K562 (cell line): Measurements from ENCODE around the gene GHDC. TPM values are rescaled to one million over a fixed set of nuclear protein-coding genes. Genes with fewer than 3 reads are reported as not detected.
A peak's percentile ranks its signal among the peaks of the same experiment; 100 is the strongest.

Experiments used
- ATAC-seq: fragments of 200-7000 bp; cut with Tn5 transposase; 3 replicates; pipeline ENCODE4 v1.9.1; 2020; ENCODE audit warnings: moderate library complexity
- BruUV-seq: library from RNA; stranded (reverse); fragments of 400-500 nt; replicated peaks from 2 replicates; lab custom pipeline; 2021; lab: Mats Ljungman, UMichigan
- CTCF ChIA-PET: fragments of 300-600 bp; formaldehyde crosslinking; extraction: SDS; loops from one replicate; lab custom pipeline; 2021; ENCODE audit warnings: low intra/inter-chr PET ratio; lab: Yijun Ruan, JAX
- POLR2A ChIA-PET: fragments of 300-600, 350-650 bp; sonication (Branson Sonifier 250); formaldehyde crosslinking; extraction: SDS; loops from one replicate; lab custom pipeline; 2021; ENCODE audit warnings: antibody characterized with exemption, inconsistent platforms; lab: Yijun Ruan, JAX
- DNase-seq, 4 experiments: peaks; one replicate each; pipeline versions ENCODE4 v3.0.0 to v3.0.0-alpha.2; 2011 to 2018; ENCODE audit warnings: low spot score in 3 of 4, mixed read lengths in 3 of 4; ENCODE audit errors: extremely low read depth in 1 of 4
- FAIRE-seq: peaks from 2 replicates; lab custom pipeline; 2011; peaks lifted over from hg19 to GRCh38; lab: Jason Lieb, UNC
- H2AFZ ChIP-seq: 2 replicates; pipeline ENCODE4 v1.6.0; 2011; ENCODE audit warnings: low read depth, low read length, control low read depth, inconsistent platforms
- H3K27ac ChIP-seq: fragments of 200-600 bp; 3 replicates; pipeline ENCODE4 v1.8.0; 2011; ENCODE audit warnings: low read depth, mild to moderate bottlenecking, control low read depth, inconsistent platforms, low read length, moderate library complexity, mixed read lengths; ENCODE audit errors: extremely low read depth
- H3K27me3 ChIP-seq, 2 experiments: fragments of 300-600 bp in 1 of 2; 2 replicates in 1 of 2; 3 replicates in 1 of 2; pipeline versions ENCODE4 v1.6.0 to v1.8.0; 2011; ENCODE audit warnings: inconsistent platforms in 2 of 2, low read length in 2 of 2, mild to moderate bottlenecking in 1 of 2, mixed read lengths in 1 of 2, moderate library complexity in 1 of 2; ENCODE audit not compliant: control insufficient read depth in 2 of 2, insufficient read depth in 2 of 2
- H3K36me3 ChIP-seq: fragments of 300-600 bp; 3 replicates; pipeline ENCODE4 v1.8.0; 2011; ENCODE audit warnings: mild to moderate bottlenecking, low read length, inconsistent platforms; ENCODE audit not compliant: control insufficient read depth, insufficient read depth
- H3K4me1 ChIP-seq, 2 experiments: fragments of 200-600 bp in 1 of 2; replicated peaks in 1 of 2; 2 replicates in 1 of 2; 3 replicates in 1 of 2; pipeline versions ENCODE4 v1.5.1 to v1.8.0; 2011; ENCODE audit warnings: inconsistent platforms in 2 of 2, low read length in 2 of 2, mild to moderate bottlenecking in 1 of 2, mixed read lengths in 1 of 2, moderate library complexity in 1 of 2; ENCODE audit not compliant: control insufficient read depth in 2 of 2, insufficient read depth in 2 of 2
- H3K4me2 ChIP-seq: 2 replicates; pipeline ENCODE4 v1.6.1; 2011; ENCODE audit warnings: low read length, control low read depth, inconsistent platforms, mixed read lengths; ENCODE audit not compliant: insufficient read depth
- H3K4me3 ChIP-seq: fragments of 200-600 bp; sonication (generic), shearing (Covaris generic); 2 replicates; pipeline ENCODE4 v1.5.1; 2016; ENCODE audit warnings: control low read depth, inconsistent platforms
- H3K79me2 ChIP-seq: fragments of 200-600 bp; 3 replicates; pipeline ENCODE4 v1.8.0; 2011; ENCODE audit warnings: low read length, inconsistent platforms; ENCODE audit not compliant: control insufficient read depth, insufficient read depth
- H3K9ac ChIP-seq, 2 experiments: 2 replicates each; pipeline versions ENCODE4 v1.6.0 to v1.6.1; 2011; ENCODE audit warnings: low read depth in 2 of 2, low read length in 2 of 2, control low read depth in 1 of 2, inconsistent platforms in 1 of 2, mild to moderate bottlenecking in 1 of 2, mixed read lengths in 1 of 2; ENCODE audit not compliant: insufficient read depth in 1 of 2
- H3K9me1 ChIP-seq: one replicate; pipeline ENCODE4 v1.6.0; 2011; ENCODE audit warnings: inconsistent platforms, mild to moderate bottlenecking, low read length, moderate library complexity; ENCODE audit not compliant: control insufficient read depth, insufficient read depth
- H3K9me3 ChIP-seq: replicated peaks from 2 replicates; pipeline ENCODE4 v1.5.1; 2011; ENCODE audit warnings: low read depth, low read length, inconsistent platforms; ENCODE audit not compliant: control insufficient read depth, insufficient read depth
- H4K20me1 ChIP-seq: replicated peaks from 2 replicates; pipeline ENCODE4 v1.6.1; 2011; ENCODE audit warnings: low read length, inconsistent platforms, mixed read lengths; ENCODE audit not compliant: control insufficient read depth, insufficient read depth
- BCOR ChIP-seq: fragments of 450-650 bp; IDR thresholded peaks from 2 replicates; pipeline ENCODE4 v1.6.1; 2016
- CBX5 ChIP-seq: IDR thresholded peaks from 2 replicates; pipeline ENCODE4 v1.6.1; 2014; ENCODE audit warnings: low read depth, borderline replicate concordance
- CSDE1 ChIP-seq, 2 experiments: fragments of 450-650 bp; IDR thresholded peaks; 2 replicates each; pipeline ENCODE4 v1.6.1; 2016; ENCODE audit warnings: mild to moderate bottlenecking in 1 of 2
- FOXJ3 ChIP-seq: sonication (generic); formaldehyde crosslinking; IDR thresholded peaks from 2 replicates; pipeline ENCODE4 v1.4.0; 2020; ENCODE audit warnings: mild to moderate bottlenecking, missing genetic modification reagents
- KAT2B ChIP-seq: IDR thresholded peaks from one replicate; pipeline ENCODE4 v1.6.1; 2012; ENCODE audit warnings: low read depth, mild to moderate bottlenecking, control low read depth, inconsistent platforms, low read length, moderate library complexity
- POLR2G ChIP-seq: fragments of 200-400 bp; formaldehyde crosslinking; IDR thresholded peaks from 2 replicates; pipeline ENCODE4 v1.6.1; 2017; ENCODE audit warnings: low read depth, mild to moderate bottlenecking, antibody characterized with exemption, low read length, moderate library complexity
- PURB ChIP-seq: sonication (generic); formaldehyde crosslinking; IDR thresholded peaks from 2 replicates; pipeline ENCODE4 v1.9.0; 2021; ENCODE audit warnings: low read depth, mild to moderate bottlenecking, missing genetic modification reagents
- RBFOX2 ChIP-seq: fragments of 200-400 bp; formaldehyde crosslinking; IDR thresholded peaks from 2 replicates; pipeline ENCODE4 v1.6.1; 2017; ENCODE audit warnings: low read depth, mild to moderate bottlenecking, low read length, moderate library complexity
- RBM25 ChIP-seq: fragments of 200-400 bp; formaldehyde crosslinking; IDR thresholded peaks from 2 replicates; pipeline ENCODE4 v1.6.1; 2018; ENCODE audit warnings: low read length, low read depth, moderate library complexity; ENCODE audit not compliant: severe bottlenecking
- U2AF2 ChIP-seq: fragments of 200-400 bp; formaldehyde crosslinking; optimal IDR thresholded peaks from 2 replicates; pipeline ENCODE3; 2017; ENCODE audit warnings: low read depth, mild to moderate bottlenecking, low read length
- WGBS: fragments of 100-300 bp; shearing (Covaris generic); methylation state at CpG from one replicate; pipeline ENCODE4 v1.1.6; 2016; ENCODE audit warnings: low coverage, mixed read lengths; ENCODE audit not compliant: insufficient coverage; ENCODE audit errors: missing lambda C conversion rate; 5-methylcytosine and 5-hydroxymethylcytosine counted together
- in situ Hi-C: fragments of 300-500 bp; cut with MboI; formaldehyde crosslinking; loops from 4 replicates; pipeline ENCODE4 v1.15.0; 2018; ENCODE audit warnings: inconsistent platforms, mixed read lengths
- intact Hi-C: fragments of 100-400 bp; cut with micrococcal nuclease; formaldehyde crosslinking; loops from 2 replicates; pipeline ENCODE4 v1.14.2; 2022
- polyA plus RNA-seq, 8 experiments: library from polyadenylated mRNA; depleted of rRNA in 4 of 8; stranded (reverse) in 5 of 8; unstranded in 3 of 8; fragments of >200 nt; fragmentation: Nextera tagmentation in 2 of 8; fragmentation: Illumina TruSeq in 1 of 8; extraction: Ambion mirVana in 2 of 8; extraction: Trizol in 1 of 8; gene quantifications; 2 replicates each; pipeline versions ENCODE4 v1.2.1 to v1.2.3, GENCODE V29; 2011 to 2014; ENCODE audit warnings: inconsistent platforms in 1 of 8, missing spikeins in 1 of 8
- total RNA-seq, 7 experiments: library from RNA; depleted of rRNA in 6 of 7; stranded (reverse); fragments of >200 nt in 6 of 7; fragmentation: Illumina TruSeq in 2 of 7; extraction: Trizol in 2 of 7; gene quantifications; 2 replicates each; pipeline versions ENCODE4 v1.2.1 to v1.2.3, GENCODE V29; 2011 to 2021; ENCODE audit warnings: low replicate concordance in 1 of 7
- TF ChIP-seq, protein P1 (sequence below), 2 experiments: IDR thresholded peaks; 2 replicates each; pipeline ENCODE4 v1.6.1; 2011; ENCODE audit warnings: borderline replicate concordance in 1 of 2, control low read depth in 1 of 2, low read depth in 1 of 2, low read length in 1 of 2, mild to moderate bottlenecking in 1 of 2, mixed read lengths in 1 of 2, moderate library complexity in 1 of 2; ENCODE audit not compliant: insufficient read depth in 1 of 2, insufficient read length in 1 of 2, poor library complexity in 1 of 2, severe bottlenecking in 1 of 2; ENCODE audit errors: extremely low read depth in 1 of 2
- TF ChIP-seq, protein P2 (sequence below): IDR thresholded peaks from 2 replicates; pipeline ENCODE4 v1.6.1; 2014; ENCODE audit warnings: antibody characterized with exemption

GHDC gene
- total and polyA plus RNA-seq, 9 of the 15 experiments (the other 6 are each of a cell fraction or from before 2014, with no cell fraction given), result 0.65 to 23.2 (median 11.2) TPM

DNA sequence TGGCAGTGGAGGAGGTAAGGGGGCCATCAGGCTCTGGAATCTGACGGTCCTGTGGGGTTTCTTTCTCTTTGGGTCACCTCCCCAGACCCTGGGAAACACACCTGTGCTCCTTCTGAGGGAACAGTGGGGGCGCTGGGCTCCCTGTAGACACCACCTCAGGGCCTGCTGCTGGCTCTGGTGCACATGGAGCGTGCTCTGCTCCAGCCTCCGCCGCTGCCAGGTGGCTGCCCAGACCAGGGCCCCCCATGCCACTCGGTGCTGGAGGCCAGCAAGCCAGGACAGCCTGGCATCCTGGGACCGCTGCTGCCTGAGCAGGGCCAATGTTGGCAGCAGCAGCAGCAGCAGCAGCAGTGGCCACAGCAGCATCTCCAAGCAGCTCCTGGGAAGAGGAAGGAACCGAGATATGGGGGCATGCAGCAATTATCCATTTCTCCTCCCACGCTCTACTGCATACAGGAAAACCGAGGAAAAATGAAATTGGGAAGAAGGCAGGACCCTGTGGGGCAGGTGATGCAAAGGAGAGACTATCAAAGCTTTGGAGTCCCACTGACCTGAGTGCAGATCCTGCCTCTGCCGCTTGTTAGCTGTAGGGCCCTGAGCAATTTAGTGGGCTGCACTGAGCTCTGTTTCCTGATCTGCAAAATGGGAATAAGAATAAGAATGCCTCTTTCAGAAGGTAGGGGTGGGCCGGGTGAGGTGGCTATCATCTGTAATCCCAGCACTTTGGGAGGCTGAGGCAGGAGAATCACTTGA lies 902 bp downstream of the GHDC start:
- H3K27ac ChIP-seq, result peak overlapping the region; percentile 87; the same call in 2 of the 3 replicates
- H2AFZ ChIP-seq, result peak overlapping the region; percentile 100
- H3K27me3 ChIP-seq, result no peaks in the 10 kb centered on the region
- H3K4me3 ChIP-seq, result peak overlapping the region; percentile 70
- ChIA-PET CTCF (no interaction called here), POLR2A (interaction anchor here (0.6 to 1.5 kb wide), 6 partner anchors 10 to 371 kb away, joined by 3 to 7 read pairs (median 4); no protein-coding TSS in a partner anchor)
- intact Hi-C loops, result no loop called here
- BruUV-seq, result no TSS peak
- H3K36me3 ChIP-seq, result peaks cover 5% of the 10 kb centered on the region; the same call in 1 of the 3 replicates
- DNase-seq (no peak), ATAC-seq (peak; percentile 23), FAIRE-seq (no peak)
- WGBS, result 48% methylated on average over 10 of the region's 12 CpGs
- peaks cover 6 to 29% of the 10 kb centered on the region in 2 experiments; a peak in 3 of 5 replicates for H3K4me1 ChIP-seq
- no peaks in the 10 kb centered on the region for H4K20me1 ChIP-seq
- no peaks in the 10 kb centered on the region for H3K9me1 ChIP-seq
- peaks cover 11% of the 10 kb centered on the region; the same call in 2 of the 3 replicates for H3K79me2 ChIP-seq
- H3K9ac ChIP-seq, result peak overlapping the region; percentile 95 to 96
- no peaks in the 10 kb centered on the region for H3K9me3 ChIP-seq
- in situ Hi-C loops, result no loop called here
- TF ChIP-seq RBM25, result peak; percentile 62
- peak; percentile 53 for TF ChIP-seq BCOR
- TF ChIP-seq PURB (CRISPR knock-in tag), result no peak
- peak; percentile 21; the same call in 1 of the 2 replicates for TF ChIP-seq RBFOX2
- TF ChIP-seq FOXJ3 (CRISPR knock-in tag), result no peak
- TF ChIP-seq, protein P1, sequence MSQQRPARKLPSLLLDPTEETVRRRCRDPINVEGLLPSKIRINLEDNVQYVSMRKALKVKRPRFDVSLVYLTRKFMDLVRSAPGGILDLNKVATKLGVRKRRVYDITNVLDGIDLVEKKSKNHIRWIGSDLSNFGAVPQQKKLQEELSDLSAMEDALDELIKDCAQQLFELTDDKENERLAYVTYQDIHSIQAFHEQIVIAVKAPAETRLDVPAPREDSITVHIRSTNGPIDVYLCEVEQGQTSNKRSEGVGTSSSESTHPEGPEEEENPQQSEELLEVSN (IDR thresholded peaks at IDR 0.05; ENCODE audit: borderline replicate concordance in 1 of 2, extremely low read depth in 1 of 2, insufficient read depth in 1 of 2, insufficient read length in 1 of 2, low read depth in 1 of 2, low read length in 1 of 2, poor library complexity in 1 of 2, severe bottlenecking in 1 of 2), result no peak
- no peak for TF ChIP-seq KAT2B
- no peak for TF ChIP-seq CBX5
- TF ChIP-seq POLR2G, result 0 out of 2 replicates have a peak, but pooled peaks have one; percentile 27
- TF ChIP-seq, protein P2, sequence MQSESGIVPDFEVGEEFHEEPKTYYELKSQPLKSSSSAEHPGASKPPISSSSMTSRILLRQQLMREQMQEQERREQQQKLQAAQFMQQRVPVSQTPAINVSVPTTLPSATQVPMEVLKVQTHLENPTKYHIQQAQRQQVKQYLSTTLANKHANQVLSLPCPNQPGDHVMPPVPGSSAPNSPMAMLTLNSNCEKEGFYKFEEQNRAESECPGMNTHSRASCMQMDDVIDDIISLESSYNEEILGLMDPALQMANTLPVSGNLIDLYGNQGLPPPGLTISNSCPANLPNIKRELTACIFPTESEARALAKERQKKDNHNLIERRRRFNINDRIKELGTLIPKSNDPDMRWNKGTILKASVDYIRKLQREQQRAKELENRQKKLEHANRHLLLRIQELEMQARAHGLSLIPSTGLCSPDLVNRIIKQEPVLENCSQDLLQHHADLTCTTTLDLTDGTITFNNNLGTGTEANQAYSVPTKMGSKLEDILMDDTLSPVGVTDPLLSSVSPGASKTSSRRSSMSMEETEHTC, result no peak
- no peak for TF ChIP-seq CSDE1 (IDR thresholded peaks at IDR 0.05)
- TF ChIP-seq U2AF2, result no peak
- peak overlapping the region; percentile 100 for H3K4me2 ChIP-seq
